NCI-H187 (cell line): ENCODE results near the gene FNDC11.

ENCODE experiments used
- DNase-seq, 2 experiments: peaks; one replicate each; lab custom pipeline; 2025; lab: John Stamatoyannopoulos, UW

FNDC11 gene

GRCh38 chr20:63582382-63583063, 28.6 kb downstream of the FNDC11 start:
- DNase-seq = no peak

DNA sequence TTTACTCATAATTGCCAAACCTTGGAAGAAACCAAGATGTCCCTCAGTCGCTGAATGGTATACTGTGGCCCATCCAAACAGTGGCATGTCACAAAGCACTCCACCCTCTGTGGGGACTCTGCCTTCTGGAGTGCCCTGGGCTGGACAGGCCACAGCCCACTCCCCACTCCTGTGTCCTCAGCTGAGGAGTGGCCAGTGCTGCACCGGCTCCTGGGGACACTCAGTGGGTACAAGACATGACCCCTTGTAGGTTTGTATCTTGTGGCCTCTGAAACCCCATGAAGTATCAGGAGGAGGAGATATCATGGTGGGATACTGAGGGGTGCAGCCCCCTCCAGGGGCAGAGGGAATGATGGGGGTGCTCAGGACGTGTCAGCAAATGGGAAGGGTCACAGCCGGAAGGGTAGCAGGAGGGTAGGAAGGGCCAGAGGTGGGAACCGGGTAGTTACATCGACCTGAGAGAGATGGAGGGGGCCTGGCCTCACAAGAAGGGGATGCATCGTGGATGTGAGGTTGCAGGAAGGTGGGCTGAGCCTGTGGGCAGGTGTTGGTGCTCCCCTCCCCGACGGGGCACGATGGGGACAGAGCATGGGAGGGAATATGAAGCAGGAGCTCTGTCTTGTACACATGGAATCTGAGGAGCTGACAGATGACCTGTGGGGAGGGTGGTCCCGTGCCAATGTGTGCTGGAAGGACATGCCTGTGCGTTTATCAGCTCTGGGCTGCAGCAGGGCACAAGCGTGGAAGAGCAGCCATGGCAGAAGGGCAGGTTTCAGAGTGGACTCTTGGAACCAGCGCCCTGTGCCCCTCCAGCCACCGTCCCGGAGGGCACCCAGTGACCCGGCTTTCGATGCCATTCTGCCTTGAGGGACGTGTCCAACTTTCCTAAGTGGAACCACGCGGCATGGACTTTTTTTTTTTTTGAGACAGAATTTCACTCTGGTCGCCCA, 31.9 kb downstream of the FNDC11 start:
- DNase-seq = no peak

DNA sequence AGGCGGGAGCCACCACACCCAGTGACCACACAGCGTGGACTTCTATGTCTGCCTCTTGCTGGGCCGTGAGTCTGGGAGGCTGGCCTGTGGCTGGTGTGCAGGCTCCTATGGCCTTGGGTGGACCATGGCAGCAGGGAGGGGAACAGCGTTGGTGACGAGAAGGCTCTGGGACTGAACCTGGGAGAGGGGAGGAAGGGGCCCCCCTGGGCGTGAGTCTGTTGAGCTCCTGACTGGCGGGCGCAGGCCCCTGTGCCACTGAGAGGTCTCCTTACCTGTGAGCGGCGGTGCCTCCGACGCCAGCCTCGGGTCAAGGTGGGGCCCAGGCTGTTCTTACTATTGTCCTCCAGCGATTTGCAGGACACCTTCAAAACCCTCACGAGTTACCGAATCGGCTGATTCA, 32.8 kb downstream of the FNDC11 start:
- no peak for DNase-seq

GRCh38 chr20:63587256-63587655, 33.3 kb downstream of the FNDC11 start:
- DNase-seq = no peak

GRCh38 chr20:63587776-63588591, 34.0 kb downstream of the FNDC11 start:
- DNase-seq = no peak

DNA sequence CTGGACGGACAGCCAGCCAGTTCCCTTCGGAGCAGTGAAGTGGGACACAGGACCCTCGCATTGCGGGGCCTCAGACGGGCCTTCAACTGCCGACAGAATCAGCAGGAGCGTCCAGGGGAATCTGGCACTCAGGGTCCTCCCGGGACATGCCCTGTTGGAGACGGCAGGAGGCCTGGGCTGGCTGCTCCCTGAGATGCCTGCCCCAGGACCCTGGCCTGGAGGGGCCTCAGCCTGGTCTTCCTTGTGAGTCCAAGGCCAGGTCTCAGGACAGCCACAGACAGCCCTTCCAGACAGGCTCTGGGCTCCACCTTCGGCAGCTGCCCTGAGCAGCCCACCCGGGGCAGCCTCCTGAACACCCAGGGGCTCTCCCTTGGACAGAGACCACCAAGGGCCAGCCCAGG, 34.7 kb downstream of the FNDC11 start:
- no peak for DNase-seq

- no peak for DNase-seq
These were observed 35.6 kb downstream of the FNDC11 start for GRCh38 chr20:63589261-63590217.

GRCh38 chr20:63590218-63591146, 36.5 kb downstream of the FNDC11 start:
- DNase-seq = no peak

DNA sequence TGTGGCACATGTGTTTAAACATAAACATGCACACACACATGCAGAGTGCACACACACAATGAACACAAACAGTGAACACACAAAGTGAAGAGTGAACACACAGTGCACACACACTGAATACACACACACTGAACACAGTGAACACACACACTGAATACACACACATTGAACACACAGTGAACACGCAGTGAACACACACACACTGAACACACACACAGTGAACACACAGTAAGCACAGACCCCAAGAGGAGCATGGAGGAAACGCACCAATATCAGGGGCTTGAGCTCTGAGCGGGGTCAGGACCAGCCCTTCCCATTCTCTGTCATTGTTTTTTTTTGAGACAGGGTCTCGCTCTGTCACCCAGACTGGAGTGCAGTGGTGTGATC, 37.2 kb downstream of the FNDC11 start:
- DNase-seq = no peak

GRCh38 chr20:63591786-63592355, 37.9 kb downstream of the FNDC11 start:
- no peak for DNase-seq

DNA sequence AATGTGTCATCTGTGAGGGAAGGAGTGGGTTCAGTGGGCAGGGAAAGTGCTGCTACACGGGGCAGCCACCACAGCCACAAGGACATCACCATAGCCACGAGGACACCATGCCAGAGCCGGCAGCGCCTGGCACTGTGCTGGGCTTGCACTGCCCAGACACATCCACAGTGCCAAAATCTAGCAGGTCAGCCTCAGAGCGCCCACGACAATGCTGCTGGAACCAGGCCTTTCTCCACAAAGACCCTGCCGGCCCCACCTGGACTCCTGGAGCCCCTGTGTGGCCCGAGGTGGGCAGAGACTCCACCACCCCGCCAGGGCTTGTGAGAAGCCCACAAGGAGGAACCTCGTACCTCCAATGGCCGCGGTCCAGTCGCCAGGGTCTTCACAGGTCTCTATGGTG, 38.7 kb downstream of the FNDC11 start:
- no peak for DNase-seq

DNA sequence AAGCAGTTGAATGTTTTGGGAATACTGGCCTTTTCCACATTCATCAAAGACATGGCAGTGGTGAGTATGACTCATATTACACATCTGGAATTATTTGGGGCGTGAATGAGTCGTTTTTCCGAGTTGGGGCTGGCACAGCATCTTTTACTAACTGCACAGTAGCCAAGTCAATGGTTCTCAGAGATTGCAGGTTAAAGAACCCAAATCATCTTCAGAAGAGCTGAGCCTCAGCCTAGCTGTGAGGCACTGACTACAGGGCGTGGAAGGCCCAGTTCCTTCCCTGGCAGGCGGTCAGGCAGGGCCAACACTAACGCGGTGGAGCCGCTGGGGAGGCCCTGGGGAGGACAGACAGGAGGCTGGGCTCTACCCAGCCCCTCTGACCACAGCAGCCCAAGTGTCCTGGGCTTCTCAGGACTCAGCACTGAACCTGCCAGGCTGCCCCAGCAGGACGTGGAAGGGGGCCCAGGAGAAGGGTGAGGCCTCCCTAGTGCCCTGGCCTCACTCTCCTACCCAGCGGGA, 40.1 kb downstream of the FNDC11 start:
- DNase-seq = no peak

- no peak for DNase-seq
These were observed 41.6 kb downstream of the FNDC11 start for GRCh38 chr20:63595416-63596127.

GRCh38 chr20:63596423-63596822, 42.5 kb downstream of the FNDC11 start:
- no peak for DNase-seq

GRCh38 chr20:63597651-63598478, 43.9 kb downstream of the FNDC11 start:
- DNase-seq = no peak

- DNase-seq = no peak
These were observed 44.8 kb downstream of the FNDC11 start for GRCh38 chr20:63598479-63599395.
